HFFc6 (cell line): ENCODE measurements around the gene SIK3. TPM values are rescaled to one million over a fixed set of nuclear protein-coding genes. Genes with fewer than 3 reads are reported as not detected.
"Not testable (repeated sequence)": the region's sequence is repeated elsewhere in the genome, so short reads cannot be mapped to it uniquely, and the experiment has no call there.

Experiments used
- DNase-seq: peaks from one replicate; pipeline ENCODE4 v3.0.0-alpha.2; 2018
- H3K27ac Mint-ChIP-seq: 2 replicates; pipeline ENCODE4 v1.8.0; 2020; ENCODE audit warnings: mild to moderate bottlenecking, mixed read lengths
- H3K27me3 Mint-ChIP-seq: 2 replicates; pipeline ENCODE4 v1.8.0; 2021; ENCODE audit warnings: mild to moderate bottlenecking, moderate library complexity, mixed read lengths; ENCODE audit not compliant: insufficient read depth
- H3K36me3 Mint-ChIP-seq: 2 replicates; pipeline ENCODE4 v1.8.0; 2021; ENCODE audit warnings: low read depth, mixed read lengths
- H3K4me1 Mint-ChIP-seq: 2 replicates; pipeline ENCODE4 v1.8.0; 2020; ENCODE audit warnings: low read depth, mixed read lengths
- H3K4me3 Mint-ChIP-seq: 2 replicates; pipeline ENCODE4 v1.8.0; 2020; ENCODE audit warnings: mild to moderate bottlenecking, moderate library complexity, mixed read lengths
- H3K9me3 Mint-ChIP-seq: 2 replicates; pipeline ENCODE4 v1.8.0; 2020; ENCODE audit warnings: mild to moderate bottlenecking, mixed read lengths
- CTCF ChIP-seq: fragments of 200-600 bp; sonication (generic); IDR thresholded peaks from 2 replicates; pipeline ENCODE4 v1.5.0; 2021; ENCODE audit warnings: antibody characterized with exemption, mild to moderate bottlenecking
- total RNA-seq, 6 experiments: library from RNA; stranded (reverse); fragmentation: NEBNext Ultra II Directional; extraction: Animal tissue kit (Norgen Biotek cat#: 25700); gene quantifications; 2 replicates in 1 of 6; 3 replicates in 5 of 6; pipeline ENCODE4 v1.2.3, GENCODE V29; 2021

SIK3 gene
- total RNA-seq, 6 experiments from 2014 or later: 15.6 to 23.3 (median 19.9) TPM

GRCh38 chr11:117143390-117143789, 45.2 kb upstream of the SIK3 start:
- no peak for TF ChIP-seq CTCF
- peaks cover 49% of the 10 kb centered on the region for H3K4me1 Mint-ChIP-seq
- H3K27ac Mint-ChIP-seq: peak overlapping the region; percentile 96
- peaks cover 29% of the 10 kb centered on the region for H3K36me3 Mint-ChIP-seq
- DNase-seq: no peak
- H3K27me3 Mint-ChIP-seq: peaks cover 2% of the 10 kb centered on the region
- peak overlapping the region; percentile 99 for H3K4me3 Mint-ChIP-seq
- H3K9me3 Mint-ChIP-seq: no peaks in the 10 kb centered on the region

- H3K36me3 Mint-ChIP-seq, H3K27me3 Mint-ChIP-seq, DNase-seq, H3K27ac Mint-ChIP-seq, H3K9me3 Mint-ChIP-seq, H3K4me3 Mint-ChIP-seq: not testable (repeated sequence)
- H3K4me1 Mint-ChIP-seq: peaks cover 18% of the 10 kb centered on the region
Observed at GRCh38 chr11:117137223-117138086, 39.2 kb upstream of the SIK3 start.

GRCh38 chr11:117134979-117135378, 36.8 kb upstream of the SIK3 start:
- H3K36me3 Mint-ChIP-seq, H3K27me3 Mint-ChIP-seq, H3K9me3 Mint-ChIP-seq, DNase-seq, H3K4me3 Mint-ChIP-seq, H3K27ac Mint-ChIP-seq: not testable (repeated sequence)
- peaks cover 20% of the 10 kb centered on the region for H3K4me1 Mint-ChIP-seq

- H3K4me3 Mint-ChIP-seq: no peak overlapping the region
Observed at GRCh38 chr11:117134431-117134830, 36.2 kb upstream of the SIK3 start.

GRCh38 chr11:117130879-117131278, 32.7 kb upstream of the SIK3 start:
- Mint-ChIP-seq H3K4me1 (peaks cover 6% of the 10 kb centered on the region; the same call in 1 of the 2 replicates), H3K9me3 (no peaks in the 10 kb centered on the region), H3K36me3 (no peaks in the 10 kb centered on the region), H3K27ac (no peak overlapping the region), H3K27me3 (peaks cover 9% of the 10 kb centered on the region; the same call in 1 of the 2 replicates), H3K4me3 (no peak overlapping the region)
- DNase-seq: no peak
- no peak for TF ChIP-seq CTCF

More at GRCh38 chr11:117134431-117134830, 36.2 kb upstream of the SIK3 start:
- Mint-ChIP-seq H3K27ac (no peak overlapping the region), H3K9me3 (no peaks in the 10 kb centered on the region), H3K4me1 (peaks cover 20% of the 10 kb centered on the region), H3K27me3 (peaks cover 1% of the 10 kb centered on the region; the same call in 1 of the 2 replicates), H3K36me3 (no peaks in the 10 kb centered on the region)
- no peak for TF ChIP-seq CTCF
- DNase-seq: no peak

GRCh38 chr11:117130396-117130795, 32.2 kb upstream of the SIK3 start:
- H3K36me3 Mint-ChIP-seq, DNase-seq, H3K4me3 Mint-ChIP-seq, H3K27me3 Mint-ChIP-seq, H3K9me3 Mint-ChIP-seq, H3K27ac Mint-ChIP-seq, H3K4me1 Mint-ChIP-seq: not testable (repeated sequence)

GRCh38 chr11:117128289-117128688, 30.1 kb upstream of the SIK3 start:
- Mint-ChIP-seq H3K4me3 (no peak overlapping the region), H3K27me3 (peaks cover 9% of the 10 kb centered on the region; the same call in 1 of the 2 replicates), H3K9me3 (no peaks in the 10 kb centered on the region), H3K27ac (no peak overlapping the region), H3K4me1 (peaks cover 6% of the 10 kb centered on the region; the same call in 1 of the 2 replicates), H3K36me3 (no peaks in the 10 kb centered on the region)
- TF ChIP-seq CTCF: no peak
- no peak for DNase-seq
